NCI-H2107 treated with DMSO at 0.1 percent for 48 hours (cell line): ENCODE results near the gene CORO6.
A peak's percentile ranks its signal among the peaks of the same experiment; 100 is the strongest.

Experiments used
- DNase-seq: peaks from one replicate; lab custom pipeline; 2025; ENCODE audit not compliant: unreplicated experiment; lab: John Stamatoyannopoulos, UW

Gene CORO6

DNA sequence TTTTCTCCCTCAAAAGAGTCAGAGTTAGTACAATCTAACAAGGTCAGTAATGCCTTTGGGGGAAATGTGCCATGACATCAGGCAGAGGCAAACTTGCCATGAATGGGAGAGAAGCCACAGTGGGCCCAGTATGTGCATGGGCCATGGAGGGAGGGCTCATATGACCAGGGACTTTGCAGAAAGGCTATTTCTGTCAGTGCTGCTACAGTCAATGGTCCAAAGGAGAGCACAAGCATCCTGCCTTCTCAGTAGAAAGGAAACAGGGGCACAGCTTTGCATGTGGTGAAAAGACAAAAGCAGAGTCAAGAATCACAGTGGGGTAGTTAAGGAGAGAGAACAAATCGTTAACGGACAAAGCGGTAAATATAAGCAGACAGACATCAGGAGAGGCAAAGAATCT lies 11.2 kb upstream of the CORO6 start:
- no peak for DNase-seq

DNA sequence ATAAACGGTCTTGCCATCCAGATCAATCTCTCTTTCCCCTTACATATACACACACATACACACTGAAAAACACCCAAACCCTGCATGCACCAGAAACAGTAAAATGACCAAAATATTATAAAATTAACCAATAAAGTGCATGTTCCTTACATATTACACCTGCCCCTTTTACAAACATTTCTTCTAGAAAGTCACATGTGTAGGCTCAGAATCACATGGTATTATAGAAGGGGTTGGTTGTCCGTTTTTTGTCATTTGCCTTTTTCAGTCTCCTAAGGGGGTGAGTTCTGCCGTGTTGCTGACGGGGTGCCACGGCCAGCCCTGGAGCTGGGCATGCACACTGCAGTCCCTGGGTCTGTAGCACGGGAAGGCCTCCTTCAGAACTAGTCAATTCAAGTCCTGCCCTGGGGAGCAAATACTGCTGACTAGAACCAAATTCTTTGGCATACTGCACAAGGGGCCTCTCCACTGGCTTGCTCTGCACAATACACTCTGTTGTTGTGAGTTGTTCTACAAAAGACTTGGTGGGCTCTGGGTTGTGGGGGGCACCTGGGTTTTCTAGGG lies 8.0 kb upstream of the CORO6 start:
- no peak for DNase-seq

DNA sequence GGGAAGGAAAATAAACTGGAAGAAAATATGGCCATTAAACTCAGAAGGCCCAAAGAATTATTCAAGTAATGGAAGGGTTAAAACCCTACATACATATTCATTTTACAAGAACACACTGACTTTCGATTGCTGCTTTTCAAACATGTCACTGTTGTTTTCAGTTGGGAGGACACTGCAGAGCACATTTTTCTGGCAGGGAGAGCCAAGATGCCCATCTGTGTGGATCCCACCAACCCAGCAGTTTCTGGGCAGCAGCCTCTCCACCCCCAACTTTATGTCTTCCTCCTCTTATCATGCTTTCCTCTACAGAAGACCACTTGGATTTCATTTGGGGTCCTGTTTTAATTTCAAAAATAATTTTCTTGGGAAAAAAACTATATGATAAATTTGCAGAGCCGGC lies 7.1 kb upstream of the CORO6 start:
- DNase-seq = no peak

DNA sequence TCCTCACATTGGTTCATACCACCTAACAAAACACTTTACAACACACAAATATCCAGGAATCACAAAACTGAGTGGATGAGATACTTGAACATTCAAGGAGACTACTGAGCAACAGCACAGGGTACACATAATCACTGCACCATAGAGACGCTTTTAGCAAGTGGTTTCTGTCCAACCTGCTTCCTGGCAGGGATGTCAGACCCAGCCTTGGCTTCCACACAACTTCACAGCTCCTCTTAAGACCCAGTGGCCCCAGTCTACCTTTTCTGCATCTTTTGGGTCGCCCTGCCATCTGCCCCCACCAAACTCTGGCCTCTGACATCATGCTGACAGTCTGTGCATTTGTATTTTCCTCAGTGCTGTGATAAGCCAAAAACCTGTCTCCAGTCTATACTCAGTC lies 5.9 kb upstream of the CORO6 start:
- no peak for DNase-seq

DNA sequence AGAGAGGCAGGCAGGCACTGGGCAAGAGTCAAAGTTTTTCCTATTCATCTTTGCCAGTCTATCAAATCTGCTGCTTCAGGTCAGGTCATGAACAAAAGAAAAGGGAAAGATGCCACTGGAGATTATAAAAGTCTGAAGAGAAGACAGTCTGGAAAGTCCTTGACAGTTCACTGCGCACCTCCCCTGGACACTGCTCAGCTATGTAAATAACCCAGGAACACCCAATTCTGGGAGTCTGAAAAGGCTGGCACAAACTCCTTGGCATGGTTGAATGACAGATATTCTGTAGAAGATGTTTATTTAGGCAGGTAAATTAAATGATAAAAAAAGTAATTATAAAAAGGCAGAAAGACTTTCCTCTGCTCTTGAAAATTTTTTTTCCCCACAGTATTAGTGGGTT lies 5.2 kb upstream of the CORO6 start:
- no peak for DNase-seq

DNA sequence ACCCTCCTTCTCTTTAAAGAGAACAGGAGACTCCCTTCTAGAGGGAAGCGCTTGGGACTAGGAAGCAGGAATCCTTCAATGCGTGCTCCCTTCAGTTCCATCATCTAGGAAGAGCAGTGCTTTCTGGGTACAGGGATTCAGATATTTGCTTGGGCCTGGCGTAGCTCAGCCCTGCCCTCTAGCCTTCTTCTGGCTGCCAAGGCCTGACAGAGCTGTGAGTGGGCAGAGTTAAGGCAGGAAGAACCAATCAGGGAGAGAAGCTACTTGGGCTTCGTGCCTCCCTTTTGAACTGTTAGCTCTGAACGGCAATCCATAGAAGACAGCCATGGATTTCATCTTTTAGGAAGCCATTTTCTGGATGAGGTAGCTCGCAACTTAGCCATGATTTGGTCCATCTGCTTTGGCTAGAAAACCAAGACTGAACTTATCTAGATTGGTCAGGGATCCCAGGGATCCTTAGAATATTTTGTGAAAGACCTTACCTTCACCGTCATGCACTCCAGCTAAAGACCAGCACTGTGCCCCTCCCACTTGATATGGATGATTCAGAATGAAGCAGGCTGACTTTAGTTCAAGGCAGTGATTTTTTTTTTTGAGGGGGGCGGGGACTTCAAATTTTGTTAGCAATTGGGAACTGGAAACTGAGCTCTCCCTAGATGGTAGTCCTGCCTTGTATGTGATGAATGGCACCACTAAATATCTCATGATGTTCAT lies 2.5 kb upstream of the CORO6 start:
- DNase-seq = no peak

DNA sequence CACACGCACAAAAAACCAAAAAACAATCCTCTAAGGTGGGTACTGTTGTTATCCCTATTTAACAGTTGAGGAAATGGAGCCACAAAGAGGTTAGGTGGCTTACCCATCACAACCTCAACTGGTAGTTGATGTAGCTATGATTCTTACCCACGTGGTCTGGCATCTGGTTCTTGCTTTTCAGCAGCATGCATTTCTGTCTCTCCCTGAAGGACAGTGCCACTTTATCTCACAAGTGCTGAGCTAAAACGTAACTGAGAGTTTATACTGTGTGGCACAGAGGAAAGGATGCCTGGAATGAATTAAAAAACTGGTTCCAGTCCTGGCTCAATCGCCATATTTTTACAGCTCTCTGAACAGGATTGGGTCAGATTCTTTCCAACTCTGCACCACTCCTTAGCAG lies 1.9 kb upstream of the CORO6 start:
- no peak for DNase-seq

DNA sequence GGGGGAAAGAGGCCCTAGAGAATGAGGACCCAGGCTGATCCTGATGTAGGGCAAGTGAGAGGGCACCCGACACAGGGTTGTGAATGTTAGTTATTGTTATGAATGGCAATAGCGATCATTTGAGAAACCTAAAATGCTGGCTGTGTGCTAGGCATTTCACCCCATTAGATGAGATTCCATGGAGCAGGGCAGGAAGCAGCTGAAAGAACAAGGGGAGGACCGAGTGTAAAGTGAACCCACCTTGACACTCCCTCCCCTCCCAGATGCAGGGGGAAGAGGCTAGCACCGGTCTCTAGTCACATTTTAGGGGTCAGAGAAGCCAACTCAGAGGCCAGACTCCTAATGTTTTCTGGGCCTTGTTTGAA lies 553 bp upstream of the CORO6 start:
- DNase-seq = no peak

DNA sequence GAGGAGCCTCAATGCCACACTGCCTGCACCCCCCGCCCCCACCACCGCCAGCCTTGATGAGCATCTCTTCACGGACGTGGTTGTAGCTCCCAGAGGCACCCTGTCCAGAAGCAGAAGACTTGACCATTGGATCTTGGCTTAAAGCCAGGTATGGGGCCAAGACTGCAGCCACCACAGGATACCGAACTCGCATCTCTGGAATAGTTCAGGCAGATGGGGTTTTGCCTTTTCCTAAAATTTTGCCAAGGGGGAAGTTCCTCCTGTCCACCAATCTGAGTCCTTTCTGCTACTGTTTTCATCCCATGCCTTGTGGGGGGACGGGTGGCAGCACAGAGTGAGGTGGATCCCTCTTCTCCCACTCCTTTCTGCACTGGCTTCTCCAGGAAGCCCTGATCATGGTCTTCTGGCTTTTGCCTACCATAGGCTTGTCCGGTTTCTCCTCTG lies 939 bp downstream of the CORO6 start:
- DNase-seq = no peak

DNA sequence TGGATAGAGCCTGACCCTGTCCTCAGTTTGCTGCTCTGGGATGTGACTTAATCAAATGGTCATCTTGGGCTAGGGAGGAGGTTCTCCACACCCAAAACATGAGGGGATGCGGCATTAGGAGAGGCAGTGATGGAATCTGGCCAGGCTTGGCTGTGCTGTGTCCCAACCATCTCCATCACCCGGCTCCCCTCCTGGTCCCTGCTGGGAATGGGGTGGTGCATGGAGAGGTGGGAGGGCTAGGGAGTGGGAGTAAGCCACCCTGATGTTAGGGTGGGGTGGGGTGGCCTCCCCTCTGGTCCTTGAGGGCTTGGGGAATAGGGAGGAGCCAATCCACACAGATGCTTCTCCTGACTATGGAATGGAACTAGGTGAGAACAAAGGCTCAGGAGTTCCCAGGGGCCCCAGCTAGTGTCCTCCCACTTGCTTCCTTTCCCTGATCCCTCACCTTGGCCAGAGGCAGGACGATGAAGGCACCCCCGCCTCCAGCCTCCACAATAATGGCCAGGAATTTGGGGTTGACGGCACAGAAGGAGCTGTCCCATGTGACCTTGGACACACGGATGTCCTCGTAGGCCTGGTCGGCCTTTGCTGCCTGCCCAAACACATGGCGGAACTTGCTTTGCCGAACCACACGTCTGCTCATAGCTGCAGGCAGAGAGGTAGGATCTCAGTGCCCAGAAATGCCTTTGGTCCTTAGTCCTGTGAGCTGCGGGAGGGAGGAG lies 1.8 kb downstream of the CORO6 start:
- no peak for DNase-seq

DNA sequence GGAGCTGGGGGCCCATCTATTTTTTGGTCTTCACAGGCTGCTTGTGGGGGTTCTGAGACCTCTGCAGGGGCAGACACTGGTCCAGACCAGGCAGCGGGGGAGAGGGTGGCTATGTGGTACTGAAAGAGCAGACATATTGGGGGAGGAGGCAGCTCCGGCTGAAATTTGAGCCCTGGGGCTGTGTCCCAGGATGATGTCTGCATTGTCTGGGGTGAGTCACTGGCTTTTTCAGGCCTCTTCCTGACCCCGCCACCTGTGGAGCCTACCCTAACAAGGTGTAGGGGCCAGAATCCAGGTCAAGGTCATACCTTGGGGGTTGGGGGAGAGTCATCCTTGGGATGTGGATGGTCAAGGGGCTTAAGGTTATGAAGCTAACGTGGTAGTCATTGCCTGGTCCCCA lies 2.4 kb downstream of the CORO6 start:
- no peak for DNase-seq

DNA sequence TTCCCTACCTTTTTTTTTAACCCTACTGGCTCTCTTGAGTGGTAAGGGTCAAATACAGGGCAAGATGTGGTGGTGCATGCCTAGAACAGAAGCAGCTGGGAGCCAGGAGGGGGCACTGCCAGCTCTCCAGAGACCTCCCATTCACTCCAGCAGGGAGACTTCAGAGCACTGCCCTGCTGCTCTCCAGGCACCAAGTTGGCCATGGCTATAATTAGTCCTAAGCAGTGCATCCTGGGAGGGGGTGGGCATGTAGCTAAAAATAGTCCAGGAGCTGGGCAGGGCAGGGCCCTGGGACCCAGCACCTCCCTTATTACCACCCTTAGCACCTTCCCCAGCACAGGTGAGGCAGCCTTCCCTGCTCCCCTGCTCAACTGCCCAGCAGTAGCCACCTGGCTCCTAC lies 3.5 kb downstream of the CORO6 start:
- DNase-seq = no peak

DNA sequence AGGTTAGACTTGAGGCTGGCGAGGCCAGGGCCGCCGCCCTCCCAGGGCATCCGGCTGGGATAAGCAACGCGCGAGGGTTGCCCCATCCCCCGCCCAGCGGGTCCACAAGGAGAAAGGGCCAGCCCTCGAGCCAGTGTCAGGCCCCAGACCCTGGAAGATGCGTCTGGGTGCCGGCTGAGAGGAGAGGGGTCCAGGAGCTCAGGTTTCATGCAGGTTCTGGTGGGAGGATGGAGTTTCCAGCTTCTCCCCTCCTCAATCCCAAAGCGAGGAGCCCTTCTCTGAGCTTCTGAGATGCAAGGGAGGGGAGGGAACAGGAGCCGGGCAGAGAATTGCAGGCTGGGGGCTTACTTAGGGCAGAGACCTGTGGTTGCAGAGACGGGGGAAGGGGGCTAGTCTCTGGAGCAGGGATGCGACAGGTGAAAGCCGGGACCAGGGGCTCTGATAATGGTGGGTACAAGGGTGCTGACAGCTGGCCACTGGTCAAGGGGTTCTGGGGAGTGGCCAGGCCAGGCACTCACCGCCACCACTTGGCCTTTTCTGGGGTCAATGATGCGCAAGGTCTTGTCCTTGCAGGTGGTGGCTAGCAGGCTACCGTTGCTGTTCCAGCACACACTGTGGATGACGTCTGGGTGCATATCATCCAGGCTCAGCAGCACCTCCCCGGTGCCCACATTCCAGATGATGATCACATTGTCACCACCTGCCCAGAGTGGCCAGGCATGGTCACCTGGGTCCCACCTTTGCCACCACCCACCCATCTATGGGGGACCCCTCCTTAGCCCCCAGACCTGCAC lies 4.2 kb downstream of the CORO6 start:
- DNase-seq = no peak

DNA sequence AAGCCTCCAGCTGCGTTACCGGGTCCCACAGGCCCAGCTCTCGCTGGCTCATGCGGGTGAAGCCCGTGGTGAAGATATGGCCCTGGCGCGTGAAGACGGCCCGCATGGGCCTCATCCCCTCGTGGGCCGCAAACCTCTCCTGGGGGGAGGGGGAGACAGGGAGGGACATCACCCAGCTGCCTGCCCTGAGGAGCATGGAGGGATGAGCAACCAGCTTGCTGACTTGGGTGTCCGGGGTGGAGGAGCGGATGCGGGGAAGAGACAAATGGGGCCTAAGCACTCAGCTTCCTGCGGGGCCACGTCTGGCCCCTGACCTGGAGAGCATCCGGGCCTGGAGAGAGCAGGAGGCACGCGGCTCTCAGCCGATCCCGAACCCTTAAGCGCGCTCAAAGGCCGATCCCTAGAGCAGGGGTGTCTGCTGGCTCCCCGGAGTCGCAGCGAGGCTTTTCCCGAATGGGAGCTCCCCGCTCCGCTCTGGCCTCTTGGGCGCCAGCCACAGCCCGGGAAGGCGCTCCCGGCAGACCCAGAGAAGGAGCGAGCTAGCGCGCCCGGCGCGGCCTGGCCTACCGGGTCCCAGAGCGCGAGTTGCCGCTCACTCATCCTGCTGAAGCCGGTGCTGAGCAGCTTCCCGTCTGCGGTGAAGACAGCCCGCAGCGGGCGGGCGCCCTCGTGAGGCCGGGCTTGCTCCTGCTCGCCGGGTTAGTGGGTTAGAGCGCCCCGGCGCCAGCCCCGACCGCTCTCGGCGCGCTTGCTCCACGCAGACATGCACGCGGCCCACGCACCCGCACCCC lies 5.0 kb downstream of the CORO6 start:
- peak; percentile 49 for DNase-seq

DNA sequence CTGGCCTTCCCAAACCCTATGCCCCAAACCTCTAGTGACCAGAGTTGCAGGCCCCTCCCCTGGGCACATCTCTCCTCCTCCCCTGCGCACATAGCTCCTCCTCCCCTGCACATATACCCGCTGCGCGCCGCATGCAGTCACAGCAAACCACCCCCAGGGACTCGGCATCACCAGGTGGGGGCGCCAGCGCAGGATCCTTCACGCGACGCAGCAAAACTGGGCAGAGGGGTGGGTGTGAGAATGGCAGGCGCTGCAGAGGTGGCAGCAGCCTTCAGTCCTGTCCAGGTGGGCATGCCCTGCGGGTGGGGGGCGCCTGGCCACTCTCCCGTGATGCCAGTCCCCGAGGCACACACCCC lies 5.6 kb downstream of the CORO6 start:
- DNase-seq = peak; percentile 58

DNA sequence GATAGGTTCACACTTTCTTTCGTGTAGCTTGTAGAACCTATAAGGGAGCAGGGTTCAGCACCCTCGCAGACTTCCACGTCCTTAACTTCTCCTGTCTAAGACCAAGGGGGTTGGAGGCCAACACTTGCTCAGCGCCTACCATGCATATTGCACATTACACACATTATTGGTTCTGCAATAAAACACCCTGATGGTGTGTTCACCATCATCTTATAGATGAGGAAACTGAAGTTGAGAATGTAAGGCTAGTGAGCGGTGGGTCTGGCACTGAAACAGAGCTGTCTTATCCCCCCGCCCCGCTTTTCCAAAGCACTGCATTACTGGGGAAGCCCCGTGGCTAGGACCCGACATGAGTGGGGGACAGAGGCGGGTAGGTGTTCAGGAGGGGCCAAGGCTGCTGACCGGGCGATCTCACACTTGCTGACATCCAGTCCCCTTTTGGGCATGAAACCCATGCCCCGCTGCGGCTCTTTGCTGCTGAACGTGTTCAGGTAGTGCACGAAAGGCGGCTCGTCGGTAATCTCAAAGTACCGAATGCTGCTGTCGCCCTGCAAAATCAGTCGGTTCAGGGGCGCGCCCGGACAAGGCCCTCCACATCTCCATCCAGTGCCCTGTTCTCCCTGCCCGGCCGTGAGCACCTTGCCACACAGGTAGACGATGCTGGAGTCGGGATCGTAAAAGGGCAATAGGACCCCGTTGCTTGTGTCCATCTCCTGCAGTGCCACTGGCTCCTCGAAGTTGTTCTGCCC lies 6.2 kb downstream of the CORO6 start:
- no peak for DNase-seq

DNA sequence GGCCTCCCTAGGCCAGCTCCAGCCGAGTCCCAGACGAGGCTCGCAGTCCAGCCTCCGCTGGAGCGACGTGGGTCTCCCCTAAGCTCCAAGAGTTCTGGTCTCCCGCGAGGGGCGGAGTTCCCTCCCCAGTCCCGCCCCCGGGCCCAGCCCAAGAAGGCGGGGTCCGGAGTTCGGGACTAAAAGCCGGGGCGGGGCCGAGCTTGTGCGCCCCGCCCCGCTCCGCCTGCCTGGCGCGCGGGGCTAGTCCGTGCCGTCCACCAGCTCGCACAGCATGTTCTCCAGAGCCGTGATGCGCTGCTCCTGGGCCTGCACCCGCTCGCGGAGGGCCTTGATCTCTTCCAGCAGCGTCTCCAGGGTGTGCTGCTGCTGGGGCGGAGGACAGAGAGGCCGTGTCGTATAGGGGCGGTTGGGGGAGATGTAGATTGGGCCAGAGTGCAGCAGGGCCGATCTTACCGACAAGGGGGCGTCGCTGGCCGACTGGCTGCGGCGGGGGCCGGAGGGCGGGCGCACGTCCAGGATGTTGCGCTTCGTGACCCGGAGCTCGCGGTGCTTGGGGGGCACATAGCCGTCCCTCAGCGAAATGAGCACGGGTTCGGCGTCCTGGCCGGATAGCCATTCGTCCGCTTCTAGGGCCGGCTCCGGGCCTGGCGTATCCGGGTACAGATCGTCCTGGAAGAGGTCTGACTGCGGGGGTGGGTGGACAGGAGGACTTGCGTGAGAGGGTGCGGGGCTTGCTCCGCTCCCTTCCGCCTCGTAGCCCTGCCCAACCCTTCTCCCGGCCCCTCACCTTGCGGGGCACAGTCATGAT lies 7.0 kb downstream of the CORO6 start:
- no peak for DNase-seq

DNA sequence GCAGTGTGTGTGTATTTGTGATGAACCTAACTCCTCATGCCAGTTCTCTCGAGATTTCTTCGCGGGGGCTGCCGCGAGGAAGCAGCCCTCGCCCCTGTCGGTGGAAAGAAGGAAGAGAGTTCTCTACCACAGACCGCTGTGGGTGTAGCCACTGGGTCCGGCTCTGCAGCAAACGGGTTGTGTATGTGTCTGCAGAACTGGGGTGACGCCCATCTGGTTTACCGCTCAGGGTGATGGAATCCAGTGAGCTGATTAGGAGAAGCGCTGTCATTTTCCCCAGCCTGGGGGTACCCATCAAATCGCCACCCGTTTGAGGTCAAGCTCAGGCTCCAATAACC lies 7.7 kb downstream of the CORO6 start:
- no peak for DNase-seq

DNA sequence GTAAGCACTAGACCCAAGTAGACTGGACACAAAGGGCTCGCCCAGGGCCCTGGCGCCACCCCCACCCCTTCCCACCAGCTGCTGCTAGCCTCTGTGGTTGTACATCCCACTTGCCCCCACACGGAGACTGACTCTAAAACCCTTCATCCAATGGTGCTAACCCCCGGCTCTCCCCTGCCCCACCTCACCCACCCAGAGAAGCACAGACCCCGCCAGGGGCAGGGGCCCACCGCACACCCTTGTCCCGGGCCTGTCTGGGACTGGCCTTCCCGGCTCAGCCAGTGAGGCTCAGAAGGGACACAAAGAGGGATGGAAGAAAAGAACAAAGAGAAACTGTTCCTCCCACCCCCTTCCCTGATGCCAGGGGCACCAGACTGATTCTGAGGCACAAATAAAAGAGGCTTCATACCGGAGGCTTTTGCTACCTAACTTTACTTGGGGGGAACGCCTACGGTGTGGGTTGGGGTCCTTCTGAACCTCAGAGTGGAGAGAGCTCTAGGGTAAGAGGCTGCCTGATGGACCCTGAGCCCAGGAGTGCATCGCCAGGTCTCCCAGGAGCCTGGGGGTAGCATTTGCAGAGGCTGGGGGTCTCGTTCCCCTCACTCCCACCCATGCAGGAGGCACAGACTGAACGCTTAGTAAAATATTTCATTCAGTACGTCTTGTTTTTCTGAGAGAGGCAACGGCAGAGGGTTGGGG lies 8.2 kb downstream of the CORO6 start:
- no peak for DNase-seq
